HepG2 (cell line): ENCODE results near the gene ASCL3.

Source experiments
- DPF2 ChIP-seq: sonication (generic); formaldehyde crosslinking; IDR thresholded peaks from 2 replicates; pipeline ENCODE4 v1.4.0; 2020; ENCODE audit warnings: mild to moderate bottlenecking, low read depth, missing genetic modification reagents, borderline replicate concordance
- NBN ChIP-seq: fragments of 450-650 bp; conservative IDR thresholded peaks from 2 replicates; pipeline ENCODE4 v1.6.1; 2017
- POGZ ChIP-seq: sonication (generic); formaldehyde crosslinking; IDR thresholded peaks from 2 replicates; pipeline ENCODE4 v1.4.0; 2020; ENCODE audit warnings: mild to moderate bottlenecking, missing genetic modification reagents
- POLR2A ChIP-seq, 2 experiments: IDR thresholded peaks; 2 replicates each; pipeline ENCODE4 v1.6.1; 2011; ENCODE audit warnings: low read depth in 2 of 2, low read length in 2 of 2, mild to moderate bottlenecking in 1 of 2, moderate library complexity in 1 of 2; ENCODE audit not compliant: insufficient read depth in 1 of 2
- ZC3H4 ChIP-seq: sonication (generic); formaldehyde crosslinking; IDR thresholded peaks from 2 replicates; pipeline ENCODE4 v1.4.0; 2020; ENCODE audit warnings: missing genetic modification reagents, borderline replicate concordance
- TF ChIP-seq, protein P1 (sequence below): IDR thresholded peaks from 2 replicates; pipeline ENCODE4 v1.6.1; 2012; ENCODE audit warnings: inconsistent platforms
- TF ChIP-seq, protein P2 (sequence below): sonication (generic); formaldehyde crosslinking; IDR thresholded peaks from 2 replicates; pipeline ENCODE4 v1.4.0; 2020; ENCODE audit warnings: low read depth, mild to moderate bottlenecking, missing genetic modification reagents
- TF ChIP-seq, protein P3 (sequence below): sonication (generic); formaldehyde crosslinking; IDR thresholded peaks from 2 replicates; pipeline ENCODE4 v1.5.0; 2020; ENCODE audit warnings: mild to moderate bottlenecking, missing genetic modification reagents, moderate library complexity

DNA sequence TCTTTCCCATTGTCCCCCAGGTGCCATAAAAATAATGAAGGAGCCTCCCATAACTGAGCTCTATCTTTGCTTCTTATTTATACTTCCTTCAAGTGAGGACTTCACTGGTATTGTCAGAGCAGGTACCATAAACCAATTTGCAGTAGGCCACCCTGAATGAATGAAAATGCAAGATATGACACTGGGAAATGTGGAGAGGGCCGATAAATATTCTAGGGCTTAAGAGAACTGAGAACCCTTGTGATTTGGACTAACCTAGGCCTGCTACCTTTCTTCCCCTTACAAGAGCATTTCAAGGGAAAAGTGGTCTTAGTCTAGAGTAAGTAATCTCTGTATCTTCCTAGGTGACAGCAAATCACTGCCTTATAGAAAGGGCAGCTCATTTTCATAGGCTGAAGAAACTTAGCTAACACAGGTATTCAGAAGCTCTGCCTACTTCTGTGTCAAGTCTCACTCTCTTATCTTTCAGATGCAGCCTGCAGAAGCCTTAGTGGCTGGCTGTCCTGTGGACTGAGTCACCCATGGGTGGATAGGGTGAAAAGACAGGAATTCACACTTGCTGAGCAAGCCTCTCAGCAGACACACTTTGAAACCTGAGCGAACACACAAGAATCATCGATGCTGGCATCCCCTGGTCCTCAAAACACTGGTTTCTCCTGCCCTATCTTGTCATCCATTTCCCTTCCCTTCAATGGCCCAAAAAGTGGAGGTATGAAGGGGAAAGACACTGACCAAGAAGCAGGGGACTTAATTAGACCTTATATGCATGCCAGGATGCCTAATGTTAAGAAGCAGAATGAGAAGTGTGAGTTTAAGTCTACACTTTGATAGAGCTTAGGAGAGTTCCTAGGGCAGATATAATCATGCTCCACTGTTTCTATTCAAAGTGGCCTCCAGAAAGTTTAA lies 45.8 kb upstream of the ASCL3 start:
- TF ChIP-seq, protein P1, sequence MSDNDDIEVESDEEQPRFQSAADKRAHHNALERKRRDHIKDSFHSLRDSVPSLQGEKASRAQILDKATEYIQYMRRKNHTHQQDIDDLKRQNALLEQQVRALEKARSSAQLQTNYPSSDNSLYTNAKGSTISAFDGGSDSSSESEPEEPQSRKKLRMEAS: no peak
- TF ChIP-seq NBN: no peak
- TF ChIP-seq, protein P2, sequence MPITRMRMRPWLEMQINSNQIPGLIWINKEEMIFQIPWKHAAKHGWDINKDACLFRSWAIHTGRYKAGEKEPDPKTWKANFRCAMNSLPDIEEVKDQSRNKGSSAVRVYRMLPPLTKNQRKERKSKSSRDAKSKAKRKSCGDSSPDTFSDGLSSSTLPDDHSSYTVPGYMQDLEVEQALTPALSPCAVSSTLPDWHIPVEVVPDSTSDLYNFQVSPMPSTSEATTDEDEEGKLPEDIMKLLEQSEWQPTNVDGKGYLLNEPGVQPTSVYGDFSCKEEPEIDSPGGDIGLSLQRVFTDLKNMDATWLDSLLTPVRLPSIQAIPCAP (CRISPR knock-in tag): no peak
- no peak for TF ChIP-seq ZC3H4 (CRISPR knock-in tag)
- TF ChIP-seq, protein P3, sequence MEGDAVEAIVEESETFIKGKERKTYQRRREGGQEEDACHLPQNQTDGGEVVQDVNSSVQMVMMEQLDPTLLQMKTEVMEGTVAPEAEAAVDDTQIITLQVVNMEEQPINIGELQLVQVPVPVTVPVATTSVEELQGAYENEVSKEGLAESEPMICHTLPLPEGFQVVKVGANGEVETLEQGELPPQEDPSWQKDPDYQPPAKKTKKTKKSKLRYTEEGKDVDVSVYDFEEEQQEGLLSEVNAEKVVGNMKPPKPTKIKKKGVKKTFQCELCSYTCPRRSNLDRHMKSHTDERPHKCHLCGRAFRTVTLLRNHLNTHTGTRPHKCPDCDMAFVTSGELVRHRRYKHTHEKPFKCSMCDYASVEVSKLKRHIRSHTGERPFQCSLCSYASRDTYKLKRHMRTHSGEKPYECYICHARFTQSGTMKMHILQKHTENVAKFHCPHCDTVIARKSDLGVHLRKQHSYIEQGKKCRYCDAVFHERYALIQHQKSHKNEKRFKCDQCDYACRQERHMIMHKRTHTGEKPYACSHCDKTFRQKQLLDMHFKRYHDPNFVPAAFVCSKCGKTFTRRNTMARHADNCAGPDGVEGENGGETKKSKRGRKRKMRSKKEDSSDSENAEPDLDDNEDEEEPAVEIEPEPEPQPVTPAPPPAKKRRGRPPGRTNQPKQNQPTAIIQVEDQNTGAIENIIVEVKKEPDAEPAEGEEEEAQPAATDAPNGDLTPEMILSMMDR (CRISPR knock-in tag): no peak
- no peak for TF ChIP-seq POGZ (CRISPR knock-in tag)
- no peak for TF ChIP-seq POLR2A (IDR thresholded peaks at IDR 0.05; ENCODE audit: insufficient read depth in 1 of 2, low read depth in 2 of 2, low read length in 2 of 2)
- TF ChIP-seq DPF2 (CRISPR knock-in tag): no peak
